NCI-H446 (cell line): ENCODE data around the gene TCP10L.
A peak's percentile ranks its signal among the peaks of the same experiment; 100 is the strongest.
"Not testable (repeated sequence)": the region's sequence is repeated elsewhere in the genome, so short reads cannot be mapped to it uniquely, and the experiment has no call there.

Experiments
- DNase-seq, 2 experiments: peaks; one replicate each; lab custom pipeline; 2025; lab: John Stamatoyannopoulos, UW

Gene TCP10L, protein sequence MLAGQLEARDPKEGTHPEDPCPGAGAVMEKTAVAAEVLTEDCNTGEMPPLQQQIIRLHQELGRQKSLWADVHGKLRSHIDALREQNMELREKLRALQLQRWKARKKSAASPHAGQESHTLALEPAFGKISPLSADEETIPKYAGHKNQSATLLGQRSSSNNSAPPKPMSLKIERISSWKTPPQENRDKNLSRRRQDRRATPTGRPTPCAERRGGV

DNA sequence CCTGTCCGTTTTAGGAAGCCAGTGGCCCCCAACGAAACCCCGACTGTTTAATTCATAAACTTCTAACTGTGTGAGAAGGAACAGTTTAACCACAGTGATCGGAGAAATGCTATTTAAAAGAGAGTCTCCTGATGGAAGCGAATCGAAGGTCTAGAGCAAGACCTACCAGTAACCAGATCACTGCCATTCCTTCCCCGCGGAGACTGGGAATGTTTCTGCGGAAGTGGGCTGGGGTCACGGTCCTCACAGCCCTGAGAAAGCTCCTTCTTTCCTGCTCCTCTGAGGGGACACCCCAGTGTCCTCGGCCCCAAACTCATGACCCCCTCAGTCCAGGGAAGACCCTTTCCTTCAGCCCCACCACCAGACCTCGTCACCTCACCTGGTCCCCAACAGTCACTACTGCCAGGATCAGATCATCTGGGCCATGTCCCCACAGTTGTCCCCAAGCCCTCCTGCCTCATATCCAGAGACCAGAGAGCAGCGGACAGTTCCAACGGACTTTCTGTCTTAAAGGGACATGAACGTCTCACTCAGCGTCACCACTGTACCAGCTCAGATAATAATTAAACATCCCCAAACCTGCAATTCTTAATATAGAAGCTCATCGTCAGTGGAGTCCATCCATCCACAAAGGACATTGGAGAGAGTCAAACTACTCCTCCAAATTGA, at the start of gene TCP10L:
Gene TCP10L (minus strand): TSS at position 482 of the 669 bp plus-strand sequence. CDS start 1,219 bp downstream, outside the sequence.
- DNase-seq: no peak

DNA sequence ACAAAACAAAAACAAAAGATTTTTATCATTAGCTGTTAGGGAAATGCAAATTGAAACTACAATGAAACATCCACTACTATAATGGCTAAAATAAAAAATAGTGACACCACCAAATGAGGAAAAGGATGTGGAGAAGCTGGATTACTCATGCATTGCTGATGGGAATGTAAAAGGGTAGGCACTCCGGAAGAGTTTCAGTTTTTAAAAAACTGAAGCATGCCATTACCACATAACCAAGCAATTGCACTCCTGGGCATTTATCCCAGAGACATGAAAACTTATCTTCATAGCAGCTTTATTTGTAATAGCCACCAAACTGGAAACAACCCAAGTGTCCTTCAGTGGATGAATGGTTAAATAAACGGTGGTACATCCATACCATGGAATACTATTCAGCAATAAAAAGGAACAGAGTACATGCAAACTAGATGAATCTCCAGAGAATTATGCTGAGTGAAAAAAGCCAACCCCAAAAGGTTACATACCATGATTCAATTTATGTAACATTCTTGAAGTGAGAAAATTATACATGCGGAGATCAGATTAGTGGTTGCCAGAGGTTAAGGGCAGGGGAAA, 41.4 kb upstream of the TCP10L start:
- no peak for DNase-seq

DNA sequence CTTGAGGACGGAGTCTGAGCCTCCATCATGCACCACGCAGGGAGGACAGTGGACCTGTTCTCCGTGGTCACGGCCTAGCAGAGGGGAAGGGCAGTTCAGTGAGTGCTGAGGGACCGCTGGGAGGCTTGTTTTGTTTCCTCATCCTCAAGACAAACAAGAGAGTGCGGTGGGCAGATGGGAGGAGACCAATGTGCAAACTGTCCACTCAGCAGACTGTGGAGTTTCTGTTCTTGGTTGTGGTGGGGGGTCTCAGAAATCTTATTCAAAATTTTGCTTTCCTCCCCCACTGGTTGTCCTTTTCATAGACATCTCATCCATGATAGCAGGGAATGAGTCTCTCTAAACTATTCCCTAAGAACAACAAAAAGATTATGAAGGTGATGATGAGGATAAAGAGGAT, 32.9 kb upstream of the TCP10L start:
- not testable (repeated sequence) for DNase-seq

DNA sequence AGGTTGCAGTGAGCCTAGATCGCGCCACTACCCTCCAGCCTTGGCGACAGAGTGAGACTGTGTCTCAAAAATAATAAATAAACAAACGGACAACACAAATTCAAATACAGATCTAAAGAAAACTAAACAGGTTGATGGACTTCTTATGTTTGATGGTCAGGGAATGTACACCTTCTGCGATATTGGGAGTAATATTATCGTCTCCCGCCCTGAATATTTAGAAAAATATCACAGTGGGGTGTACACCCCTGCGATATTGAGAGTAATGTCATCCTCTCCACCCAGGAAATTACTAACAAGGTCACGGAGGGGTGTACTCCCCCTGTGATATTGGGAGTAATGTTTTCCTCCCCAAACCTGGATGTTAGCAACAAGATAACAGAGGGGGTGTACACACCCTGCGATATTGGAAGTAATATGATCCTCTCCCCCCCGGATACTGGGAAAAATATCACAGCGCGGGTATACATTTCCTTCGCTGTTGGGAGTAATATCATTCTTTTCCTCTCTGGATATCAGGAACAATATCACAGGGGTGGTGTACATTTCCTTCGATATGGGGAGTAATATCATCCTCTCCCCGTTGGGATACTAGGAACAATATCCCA, 28.2 kb upstream of the TCP10L start:
- DNase-seq: no peak

DNA sequence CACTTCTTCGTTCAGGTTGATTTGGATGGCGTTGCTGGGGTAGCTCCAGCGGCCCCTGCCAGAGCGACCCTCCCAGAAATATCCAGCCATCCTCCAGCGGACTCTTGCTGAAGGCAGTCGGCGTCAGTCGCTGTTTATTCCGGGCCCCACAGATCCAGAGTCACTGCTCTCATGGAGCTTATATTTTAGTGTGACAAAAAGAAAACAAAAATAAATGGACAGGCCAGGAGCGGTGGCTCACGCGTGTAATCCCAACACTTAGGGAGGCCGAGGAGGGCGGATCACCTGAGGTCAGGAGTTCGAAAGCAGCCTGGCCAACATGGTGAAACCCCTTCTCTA, 27.6 kb upstream of the TCP10L start:
- no peak for DNase-seq

DNA sequence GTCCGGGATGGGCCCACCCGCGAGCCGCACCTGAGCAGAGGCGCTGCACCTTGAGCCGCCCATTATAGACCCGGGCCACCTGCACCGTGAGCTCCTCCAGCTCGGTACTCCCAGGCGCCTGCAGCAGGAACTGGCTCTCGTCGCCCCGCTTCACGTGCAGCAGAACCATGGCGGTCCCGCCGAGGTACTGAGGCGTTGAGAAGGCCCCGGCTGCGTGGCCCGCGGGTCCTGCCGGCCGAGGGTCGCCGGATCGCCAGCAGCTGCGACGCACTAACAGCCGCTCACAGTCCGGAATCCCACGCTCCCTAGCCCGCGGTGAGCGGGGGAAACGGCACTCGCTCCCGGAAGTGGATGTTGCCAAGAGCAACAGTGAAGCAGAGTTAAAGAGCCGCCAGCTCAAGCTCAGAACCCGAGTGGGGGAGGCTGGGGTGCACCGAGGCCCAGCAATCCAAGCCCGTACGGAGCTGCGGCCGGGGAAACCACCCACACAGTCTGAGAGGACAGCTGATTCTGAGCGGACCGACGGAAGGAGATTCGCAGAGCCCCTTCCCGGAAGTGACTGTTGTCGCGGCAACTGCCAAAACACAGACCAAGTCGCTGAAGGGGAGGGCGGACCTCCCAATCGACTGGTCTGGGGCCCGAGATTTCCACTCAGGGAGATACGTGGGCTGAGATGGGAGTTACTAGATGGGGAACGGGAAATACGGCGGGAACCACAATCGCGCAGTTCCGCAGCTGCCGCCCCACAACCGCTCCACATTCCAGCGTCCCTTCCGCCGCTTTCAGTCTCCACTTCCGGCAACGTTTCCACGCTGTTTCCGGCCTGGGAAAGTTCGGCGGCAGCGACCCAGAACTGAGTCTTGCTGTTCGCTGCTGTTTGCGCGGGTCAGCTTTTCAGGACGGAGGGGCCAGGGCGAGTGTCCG, 27.0 kb upstream of the TCP10L start, which contains the start of gene CFAP298:
Gene CFAP298 (minus strand): TSS at position 303 of the 924 bp plus-strand sequence. CDS start 134 bp downstream, at position 169.
- DNase-seq: peak; percentile 63 to 89

- no peak for DNase-seq
These were observed 26.2 kb upstream of the TCP10L start for GRCh38 chr21:32611471-32611997.

DNA sequence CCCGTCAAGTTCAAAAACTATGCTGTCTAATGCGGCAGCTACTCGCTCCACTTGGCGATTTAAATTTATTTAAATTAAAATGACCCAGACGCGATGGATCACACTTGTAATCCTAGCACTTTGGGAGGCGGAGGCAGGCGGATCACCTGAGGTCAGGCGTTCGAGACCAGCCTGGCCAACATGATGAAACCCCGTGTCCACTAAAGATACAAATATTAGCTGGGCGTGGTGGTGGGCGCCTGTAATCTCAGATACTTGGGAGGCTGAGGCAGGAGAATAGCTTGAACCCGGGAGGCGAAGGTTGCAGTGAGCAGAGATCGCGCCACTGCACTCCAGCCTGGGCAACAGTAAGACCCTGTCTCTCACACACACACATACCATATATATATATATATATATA, 25.6 kb upstream of the TCP10L start:
- not testable (repeated sequence) for DNase-seq

DNA sequence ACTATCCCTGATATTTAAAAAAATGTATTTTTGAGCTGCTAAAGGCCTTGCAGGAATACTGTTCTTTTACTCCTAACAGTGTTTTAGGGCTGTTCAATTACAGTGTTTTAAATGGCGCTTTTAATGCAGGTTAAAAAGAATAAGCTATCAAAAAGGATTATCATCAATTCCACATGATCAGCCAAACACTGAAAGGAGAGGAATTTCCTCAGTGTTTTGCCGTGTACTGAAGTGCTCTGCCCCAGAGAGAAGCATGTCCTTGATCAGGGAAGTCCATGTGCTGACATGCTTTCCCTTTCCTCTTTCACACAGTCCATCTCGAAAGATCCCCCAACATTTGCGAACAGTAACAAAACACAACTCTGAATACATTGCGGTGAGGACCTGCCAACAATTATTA, 23.5 kb upstream of the TCP10L start:
- no peak for DNase-seq

DNA sequence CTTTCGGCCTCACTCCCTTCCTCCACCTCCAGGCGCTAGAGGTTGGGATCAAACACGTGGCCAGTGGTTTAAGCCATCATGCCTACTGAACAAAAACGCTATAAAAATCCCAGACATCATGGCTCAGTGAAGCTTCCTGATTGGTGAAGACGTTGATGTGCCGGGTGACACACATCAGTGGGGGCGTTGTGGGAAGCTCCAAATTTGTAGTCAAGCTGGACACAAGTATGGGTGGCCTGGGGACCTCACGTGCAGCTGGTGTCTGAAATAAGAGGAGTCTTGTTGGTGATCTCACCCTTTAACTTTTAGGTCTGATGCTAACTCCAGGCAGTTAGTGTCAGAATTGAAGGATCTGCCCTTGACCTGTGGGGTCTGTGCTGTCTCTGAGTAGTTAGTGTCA, 20.1 kb upstream of the TCP10L start:
- DNase-seq: no peak

- no peak for DNase-seq
These were observed 19.1 kb upstream of the TCP10L start for GRCh38 chr21:32604464-32604863.

DNA sequence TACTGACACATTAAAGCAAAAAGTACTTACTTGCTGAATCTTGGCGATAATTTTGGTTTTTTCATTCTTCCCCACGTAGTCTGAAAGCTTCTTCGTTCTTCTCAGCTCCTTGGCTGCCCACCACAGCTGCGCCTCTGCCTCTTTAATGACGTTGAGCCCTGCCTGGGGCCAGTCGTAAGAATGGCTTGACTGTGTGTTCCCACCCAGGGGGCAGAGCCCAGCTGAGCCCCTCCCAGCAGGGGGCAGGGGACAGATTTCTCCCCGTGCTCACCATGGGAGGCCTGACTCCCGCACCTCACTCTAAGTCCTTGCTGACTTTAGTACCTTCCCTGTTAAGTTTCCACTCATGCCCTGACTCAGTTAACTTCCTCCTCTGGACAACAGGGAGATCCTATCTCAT, 17.8 kb upstream of the TCP10L start:
- no peak for DNase-seq

GRCh38 chr21:32602099-32602498, 16.8 kb upstream of the TCP10L start:
- DNase-seq: no peak

- no peak for DNase-seq
These were observed 14.2 kb upstream of the TCP10L start for GRCh38 chr21:32599526-32599925.

DNA sequence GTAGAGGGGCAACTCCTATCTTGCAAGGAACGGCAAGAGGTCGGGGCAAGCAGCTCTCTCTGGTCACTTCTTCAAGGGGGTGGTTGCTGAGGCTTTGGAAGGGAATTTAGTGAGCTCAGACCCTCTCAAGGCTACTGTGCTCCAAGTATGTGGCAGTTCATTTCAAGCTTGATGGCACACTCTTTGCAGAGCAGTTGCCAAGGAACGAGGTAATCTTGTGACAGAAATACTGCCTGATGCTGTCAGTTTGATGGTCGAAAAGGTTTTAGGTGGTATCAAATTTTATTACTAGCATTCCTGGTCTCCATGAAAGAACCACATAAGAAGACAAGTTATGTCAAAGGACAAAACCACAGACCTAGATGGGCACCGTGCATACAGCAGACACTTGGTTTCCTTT, 13.8 kb upstream of the TCP10L start:
- no peak for DNase-seq

DNA sequence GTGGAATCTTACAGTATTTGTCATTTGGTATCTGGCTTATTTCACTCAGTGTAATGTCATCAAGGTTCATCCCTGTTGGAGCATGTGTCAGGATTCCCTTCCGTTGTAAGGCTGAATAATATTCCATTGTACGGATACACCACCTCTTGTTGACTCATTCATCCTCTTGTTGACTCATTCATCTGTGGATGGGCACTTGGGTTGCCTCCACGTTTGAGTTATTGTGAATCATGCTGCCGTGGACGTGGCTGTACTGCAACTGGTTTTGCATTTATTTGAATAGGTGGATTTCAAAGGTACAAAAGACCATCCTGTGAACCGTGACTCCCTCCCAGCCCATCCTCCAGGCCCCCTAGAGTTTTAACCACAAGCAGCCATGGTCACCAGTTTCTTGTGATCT, 11.9 kb upstream of the TCP10L start:
- no peak for DNase-seq

DNA sequence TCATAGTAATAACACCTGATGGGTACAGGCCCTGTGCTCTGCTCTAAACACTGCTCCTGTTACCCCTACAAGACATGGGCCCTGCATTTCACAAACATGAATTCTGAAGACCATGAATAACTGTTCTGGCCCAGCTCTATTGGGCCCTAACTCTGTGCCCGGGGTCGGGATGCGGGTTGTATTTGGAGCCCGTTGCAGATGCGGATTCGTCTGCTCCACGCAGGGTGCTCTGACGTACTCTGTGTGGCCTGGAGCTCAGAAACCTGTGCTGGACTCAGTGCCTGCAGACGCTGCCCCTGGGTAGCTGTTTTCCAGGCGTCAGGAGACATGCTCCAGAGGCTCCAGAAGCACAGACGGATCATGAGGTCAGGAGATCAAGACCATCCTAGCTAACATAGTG, 10.1 kb upstream of the TCP10L start:
- DNase-seq: no peak

GRCh38 chr21:32593690-32594089, 8.4 kb upstream of the TCP10L start:
- no peak for DNase-seq

- no peak for DNase-seq
These were observed 7.7 kb upstream of the TCP10L start for GRCh38 chr21:32592929-32593502.

GRCh38 chr21:32590130-32590529, 4.8 kb upstream of the TCP10L start:
- DNase-seq: no peak

- no peak for DNase-seq
These were observed 2.3 kb upstream of the TCP10L start for GRCh38 chr21:32587651-32588050.
